PC-3 (cell line): ENCODE data around the gene PRICKLE4.

Experiments used
- CTCF ChIP-seq: fragments of 300-600 bp; sonication (generic); conservative IDR thresholded peaks from 2 replicates; pipeline ENCODE4 v1.5.1; 2017; ENCODE audit warnings: antibody characterized with exemption, low read depth, mild to moderate bottlenecking, low read length
- EZH2 ChIP-seq: fragments of 300-600 bp; sonication (generic); IDR thresholded peaks from one replicate; pipeline ENCODE4 v1.6.1; 2017; ENCODE audit warnings: antibody characterized with exemption, mild to moderate bottlenecking, low read length; ENCODE audit not compliant: unreplicated experiment
- EZH2phosphoT487 ChIP-seq: fragments of 300-600 bp; sonication (generic); IDR thresholded peaks from 2 replicates; pipeline ENCODE4 v1.6.1; 2018; ENCODE audit warnings: mild to moderate bottlenecking, antibody characterized with exemption, low read length, borderline replicate concordance

GRCh38 chr6:41836022-41836659 lies 55.6 kb downstream of the PRICKLE4 start:
- TF ChIP-seq EZH2phosphoT487 (no peak), CTCF (no peak), EZH2 (no peak)
